ENCODE results near the gene SLC6A2. TPM values are rescaled to one million over a fixed set of nuclear protein-coding genes. Genes with fewer than 3 reads are reported as not detected.

The SLC6A2 gene
- total RNA-seq, 4 donors from 2014 or later, result not detected

GRCh38 chr16:55640701-55641327 is 15.0 kb upstream of the SLC6A2 start:
- Histone ChIP-seq H3K27me3 (no peaks in the 10 kb centered on the region), H3K36me3 (no peaks in the 10 kb centered on the region), H3K9me3 (no peaks in the 10 kb centered on the region), H3K27ac (no peak overlapping the region), H3K4me3 (replicated peaks in 1 of 3) (no peak overlapping the region), H3K4me1 (peaks cover 0 to 8% of the 10 kb centered on the region in 2 donors)
- DNase-seq, result no peak
- TF ChIP-seq CTCF (IDR thresholded peaks at IDR 0.05) (no peak), POLR2A (IDR thresholded peaks at IDR 0.05) (no peak)
- intact Hi-C loops (cut with DNase I), result no loop called here
- 93% methylated on average over 9 of the region's 9 CpGs for WGBS, 2 donors

- H3K4me3 ChIP-seq (replicated peaks in 1 of 3), result no peak overlapping the region
- peaks cover 0 to 8% of the 10 kb centered on the region in 2 donors for H3K4me1 ChIP-seq
- intact Hi-C loops (cut with DNase I), result no loop called here
- H3K27ac ChIP-seq, result no peak overlapping the region
- 78 to 80% methylated on average over 7 of the region's 7 CpGs for WGBS, 2 donors
- DNase-seq, result no peak
- H3K27me3 ChIP-seq, result no peaks in the 10 kb centered on the region
- H3K9me3 ChIP-seq, result no peaks in the 10 kb centered on the region
- TF ChIP-seq POLR2A (IDR thresholded peaks at IDR 0.05) (no peak), CTCF (IDR thresholded peaks at IDR 0.05) (no peak)
- H3K36me3 ChIP-seq, result no peaks in the 10 kb centered on the region
Observed at GRCh38 chr16:55641430-55642056, 14.2 kb upstream of the SLC6A2 start.

DNA sequence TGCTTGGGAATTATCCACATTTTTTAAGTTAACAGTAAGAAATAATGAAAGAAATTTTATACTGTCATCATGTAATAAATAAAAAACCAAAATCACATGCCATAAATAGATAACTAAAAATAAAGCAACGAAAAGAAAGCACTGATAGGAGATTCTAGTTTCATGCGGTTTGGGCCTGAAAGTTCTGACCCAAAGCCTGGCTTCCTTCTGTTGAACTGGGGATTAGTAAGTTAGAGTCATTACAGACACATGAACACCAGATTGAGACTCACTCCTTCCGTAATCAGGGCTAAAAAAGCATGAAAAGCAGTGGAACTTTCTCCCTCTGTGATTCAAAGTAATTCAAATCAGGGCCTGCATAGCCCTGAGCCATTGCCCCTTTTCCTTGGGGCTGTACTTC is 13.2 kb upstream of the SLC6A2 start:
- no peak for DNase-seq
- Histone ChIP-seq H3K4me3 (replicated peaks in 1 of 3) (no peak overlapping the region), H3K36me3 (no peaks in the 10 kb centered on the region), H3K27me3 (no peaks in the 10 kb centered on the region), H3K9me3 (no peaks in the 10 kb centered on the region), H3K4me1 (no peaks in the 10 kb centered on the region), H3K27ac (no peak overlapping the region)
- intact Hi-C loops (cut with DNase I), result no loop called here
- TF ChIP-seq CTCF (IDR thresholded peaks at IDR 0.05), result no peak
- no peak for TF ChIP-seq POLR2A (IDR thresholded peaks at IDR 0.05)
- 90 to 92% methylated on average over 3 of the region's 3 CpGs for WGBS, 2 donors

GRCh38 chr16:55643161-55643970 is 12.4 kb upstream of the SLC6A2 start:
- Histone ChIP-seq H3K36me3 (no peaks in the 10 kb centered on the region), H3K27ac (no peak overlapping the region), H3K9me3 (no peaks in the 10 kb centered on the region), H3K4me1 (no peaks in the 10 kb centered on the region), H3K4me3 (replicated peaks in 1 of 3) (no peak overlapping the region), H3K27me3 (no peaks in the 10 kb centered on the region)
- TF ChIP-seq CTCF (IDR thresholded peaks at IDR 0.05), result no peak
- TF ChIP-seq POLR2A (IDR thresholded peaks at IDR 0.05), result no peak
- peak; percentile 10 for DNase-seq
- WGBS, 2 donors, result 86 to 87% methylated on average over 11 of the region's 11 CpGs
- intact Hi-C loops (cut with DNase I), result no loop called here

GRCh38 chr16:55645986-55646385 is 9.8 kb upstream of the SLC6A2 start:
- no peak for DNase-seq
- Histone ChIP-seq H3K4me1 (no peaks in the 10 kb centered on the region), H3K27ac (no peak overlapping the region), H3K4me3 (replicated peaks in 1 of 3) (no peak overlapping the region), H3K27me3 (no peaks in the 10 kb centered on the region), H3K36me3 (no peaks in the 10 kb centered on the region), H3K9me3 (no peaks in the 10 kb centered on the region)
- WGBS, 2 donors, result 83 to 92% methylated on average over 4 of the region's 4 CpGs
- TF ChIP-seq CTCF (IDR thresholded peaks at IDR 0.05) (no peak), POLR2A (IDR thresholded peaks at IDR 0.05) (no peak)
- intact Hi-C loops (cut with DNase I), result no loop called here

Data from thyroid gland (tissue), 4 donors.